Right lobe of liver (tissue), 6 donors: ENCODE measurements around the gene CAPN5. TPM values are rescaled to one million over a fixed set of nuclear protein-coding genes. Genes with fewer than 3 reads are reported as not detected.

Experiments
- ATAC-seq, 4 donors: fragments of 200-7000 bp; cut with Tn5 transposase; one replicate each; pipeline ENCODE4 v1.9.1; 2020; ENCODE audit warnings: mild to moderate bottlenecking in 4 of 4, moderate library complexity in 4 of 4
- DNase-seq, 3 donors: peaks; one replicate each; pipeline ENCODE4 v3.0.0-alpha.2; 2020
- H3K27ac ChIP-seq, 3 donors: fragments of 200-600 bp; one replicate each; pipeline ENCODE4 v1.8.0; 2022
- H3K27me3 ChIP-seq, 2 donors: fragments of 200-600 bp; one replicate each; pipeline ENCODE4 v1.8.0; 2022
- H3K36me3 ChIP-seq, 4 donors: fragments of 200-600 bp; sonication (generic) in 1 of 4; one replicate each; pipeline versions ENCODE4 v1.5.1 to v1.8.0; 2017 to 2022; ENCODE audit warnings: control low read depth in 1 of 4
- H3K4me1 ChIP-seq, 4 donors: fragments of 200-600 bp; sonication (generic) in 1 of 4; one replicate each; pipeline versions ENCODE4 v1.5.1 to v1.8.0; 2017 to 2022; ENCODE audit warnings: control low read depth in 1 of 4
- H3K4me3 ChIP-seq, 3 donors: fragments of 200-600 bp; one replicate each; pipeline ENCODE4 v1.8.0; 2022
- H3K9me3 ChIP-seq, 4 donors: fragments of 200-600 bp; sonication (generic) in 1 of 4; one replicate each; pipeline versions ENCODE4 v1.5.1 to v1.8.0; 2017 to 2022; ENCODE audit warnings: control low read depth in 1 of 4
- POLR2A ChIP-seq: fragments of 450-650 bp; IDR thresholded peaks from one replicate; pipeline ENCODE4 v1.6.1; 2017; ENCODE audit warnings: antibody characterized with exemption, mild to moderate bottlenecking
- WGBS: methylation state at CpG from one replicate; pipeline ENCODE4 v1.1.6; 2018; ENCODE audit warnings: low coverage, low lambda C conversion rate; ENCODE audit not compliant: insufficient coverage; ENCODE audit errors: missing lambda C conversion rate; 5-methylcytosine and 5-hydroxymethylcytosine counted together
- intact Hi-C, 2 donors: fragments of 100-400 bp; cut with DNase I; formaldehyde crosslinking; loops; one replicate each; pipeline versions ENCODE4 v1.11.2 to v1.14.1; 2022
- total RNA-seq, 6 experiments: library from RNA; depleted of rRNA in 2 of 6; stranded (reverse); fragments of >200 nt in 2 of 6; fragmentation: NEBNext Ultra II Directional in 3 of 6; extraction: Animal tissue kit (Norgen Biotek cat#: 25700) in 3 of 6; gene quantifications; one replicate each; pipeline versions ENCODE4 v1.1.0 to v1.2.4, GENCODE V29; 2016 to 2023
- TF ChIP-seq, protein P1 (sequence below), 4 donors: fragments of 200-600 bp in 3 of 4; fragments of 450-650 bp in 1 of 4; IDR thresholded peaks; one replicate each; pipeline versions ENCODE4 v1.5.1 to v1.8.0; 2016 to 2022; ENCODE audit warnings: antibody characterized with exemption in 4 of 4, mild to moderate bottlenecking in 2 of 4
- donor health status: DM: no; HTN: yes; CAD: no.
- donor health status: DM: no; HTN: no; CAD: no.
- donor health status: DM: no; HTN: no; CAD: no.
- donor health status: DM: no; HTN: yes; CAD: no.
- donor health status: DM: no; HTN: yes; CAD: no.

Gene CAPN5
- total RNA-seq, 6 experiments from 2014 or later: 23.1 to 66.7 (median 43.3) TPM

DNA sequence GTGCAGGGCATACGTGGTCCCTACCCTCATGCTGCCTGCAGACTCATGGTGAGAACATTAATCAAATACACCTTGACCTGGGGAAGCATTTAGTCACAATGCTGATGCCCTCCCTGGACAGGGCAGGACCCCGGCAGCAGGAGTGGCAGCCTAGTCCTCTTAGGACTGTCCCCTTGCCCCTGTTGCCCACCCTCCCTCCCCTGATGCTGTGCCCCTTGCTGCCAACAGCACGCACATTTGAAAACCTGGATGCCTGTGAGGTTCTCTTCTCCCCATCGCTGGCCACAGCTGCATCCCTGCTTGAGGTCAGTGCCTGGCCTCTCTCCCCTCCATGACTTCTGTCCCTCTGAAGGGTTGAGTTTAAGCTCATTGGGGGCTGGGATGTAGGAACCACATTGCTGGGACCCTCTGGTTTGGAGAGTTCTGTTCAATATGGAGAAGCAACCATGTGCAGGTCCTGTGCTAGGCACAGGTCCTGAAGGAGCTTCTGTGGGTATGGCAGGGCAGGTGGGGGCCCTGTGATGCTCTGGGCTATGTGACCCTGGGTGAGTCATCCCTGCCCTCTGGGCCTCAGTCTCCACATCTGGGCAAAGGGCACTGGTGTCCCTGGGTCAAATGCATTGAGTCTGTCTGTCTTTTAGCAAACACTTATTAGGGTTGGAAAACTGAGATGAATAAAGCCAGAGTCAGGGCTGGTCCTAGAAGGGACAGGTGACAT is 92.6 kb downstream of the CAPN5 start:
- TF ChIP-seq, protein P1, sequence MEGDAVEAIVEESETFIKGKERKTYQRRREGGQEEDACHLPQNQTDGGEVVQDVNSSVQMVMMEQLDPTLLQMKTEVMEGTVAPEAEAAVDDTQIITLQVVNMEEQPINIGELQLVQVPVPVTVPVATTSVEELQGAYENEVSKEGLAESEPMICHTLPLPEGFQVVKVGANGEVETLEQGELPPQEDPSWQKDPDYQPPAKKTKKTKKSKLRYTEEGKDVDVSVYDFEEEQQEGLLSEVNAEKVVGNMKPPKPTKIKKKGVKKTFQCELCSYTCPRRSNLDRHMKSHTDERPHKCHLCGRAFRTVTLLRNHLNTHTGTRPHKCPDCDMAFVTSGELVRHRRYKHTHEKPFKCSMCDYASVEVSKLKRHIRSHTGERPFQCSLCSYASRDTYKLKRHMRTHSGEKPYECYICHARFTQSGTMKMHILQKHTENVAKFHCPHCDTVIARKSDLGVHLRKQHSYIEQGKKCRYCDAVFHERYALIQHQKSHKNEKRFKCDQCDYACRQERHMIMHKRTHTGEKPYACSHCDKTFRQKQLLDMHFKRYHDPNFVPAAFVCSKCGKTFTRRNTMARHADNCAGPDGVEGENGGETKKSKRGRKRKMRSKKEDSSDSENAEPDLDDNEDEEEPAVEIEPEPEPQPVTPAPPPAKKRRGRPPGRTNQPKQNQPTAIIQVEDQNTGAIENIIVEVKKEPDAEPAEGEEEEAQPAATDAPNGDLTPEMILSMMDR (IDR thresholded peaks at IDR 0.05): no peak
- no peak for TF ChIP-seq POLR2A
- DNase-seq (peak in 1 of 3 donors; percentile 33), ATAC-seq (no peak)
- intact Hi-C loops: no loop called here
- H3K9me3 ChIP-seq: no peaks in the 10 kb centered on the region
- H3K4me3 ChIP-seq: no peak overlapping the region
- no peaks in the 10 kb centered on the region for H3K27me3 ChIP-seq
- WGBS: no CpG with 5 or more reads among the region's 4 CpGs
- peaks cover 0 to 4% (median 2%) of the 10 kb centered on the region in 4 donors for H3K4me1 ChIP-seq
- H3K36me3 ChIP-seq: peaks cover 0 to 26% (median 0%) of the 10 kb centered on the region in 4 donors
- no peak overlapping the region for H3K27ac ChIP-seq

DNA sequence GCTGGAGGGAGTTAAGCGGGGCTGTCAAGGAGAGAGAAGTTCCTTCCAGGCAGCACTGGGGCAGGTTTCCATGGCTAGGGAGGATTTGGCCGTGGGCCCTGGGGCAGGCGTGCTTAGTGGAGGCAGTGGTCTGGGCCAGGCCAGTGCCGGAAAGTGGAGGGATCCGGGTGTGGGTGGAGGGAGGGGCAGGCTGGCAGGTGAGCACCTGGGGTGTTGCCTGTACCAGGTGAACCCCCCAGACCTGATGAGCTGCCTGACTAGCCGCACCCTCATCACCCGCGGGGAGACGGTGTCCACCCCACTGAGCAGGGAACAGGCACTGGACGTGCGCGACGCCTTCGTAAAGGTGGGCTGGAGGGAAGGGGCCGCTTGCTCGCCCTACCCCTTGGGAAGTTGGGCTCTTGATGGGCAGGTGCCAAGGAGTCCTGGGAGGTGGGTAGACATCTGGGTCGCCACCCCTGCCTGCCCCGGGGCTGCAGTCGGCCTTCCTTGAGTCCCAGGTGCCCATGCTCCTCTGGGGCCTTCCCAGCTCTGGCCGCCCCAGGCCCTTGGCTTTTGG is 93.2 kb downstream of the CAPN5 start:
- DNase-seq: no peak
- Histone ChIP-seq H3K36me3 (peaks cover 0 to 26% (median 0%) of the 10 kb centered on the region in 4 donors), H3K4me3 (no peak overlapping the region), H3K4me1 (no peaks in the 10 kb centered on the region), H3K27ac (no peak overlapping the region), H3K9me3 (no peaks in the 10 kb centered on the region), H3K27me3 (no peaks in the 10 kb centered on the region)
- no CpG with 5 or more reads among the region's 20 CpGs for WGBS
- intact Hi-C loops: no loop called here
- no peak for ATAC-seq
- TF ChIP-seq, protein P1 (IDR thresholded peaks at IDR 0.05): no peak
- TF ChIP-seq POLR2A: no peak

DNA sequence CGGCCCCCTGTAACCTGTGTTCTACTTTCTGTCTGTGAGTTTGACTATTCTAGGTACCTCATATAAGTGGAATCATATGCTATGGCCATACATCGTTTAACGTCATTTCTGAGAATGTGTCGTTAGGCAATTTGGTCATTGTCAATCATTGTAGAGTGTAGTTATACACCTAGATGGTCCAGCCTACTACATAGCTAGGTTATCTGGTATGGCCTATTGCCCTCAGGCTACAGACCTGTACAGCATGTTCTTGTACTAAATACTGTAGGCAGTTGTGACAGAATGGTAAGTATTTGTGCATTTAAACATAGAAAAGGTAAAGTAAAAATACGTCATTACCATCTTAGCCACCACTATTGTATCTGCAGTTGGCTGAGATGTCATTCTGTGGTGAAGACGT is 96.5 kb downstream of the CAPN5 start:
- H3K4me1 ChIP-seq: no peaks in the 10 kb centered on the region
- TF ChIP-seq, protein P1 (IDR thresholded peaks at IDR 0.05): no peak
- no peak for TF ChIP-seq POLR2A
- no peak for DNase-seq

DNA sequence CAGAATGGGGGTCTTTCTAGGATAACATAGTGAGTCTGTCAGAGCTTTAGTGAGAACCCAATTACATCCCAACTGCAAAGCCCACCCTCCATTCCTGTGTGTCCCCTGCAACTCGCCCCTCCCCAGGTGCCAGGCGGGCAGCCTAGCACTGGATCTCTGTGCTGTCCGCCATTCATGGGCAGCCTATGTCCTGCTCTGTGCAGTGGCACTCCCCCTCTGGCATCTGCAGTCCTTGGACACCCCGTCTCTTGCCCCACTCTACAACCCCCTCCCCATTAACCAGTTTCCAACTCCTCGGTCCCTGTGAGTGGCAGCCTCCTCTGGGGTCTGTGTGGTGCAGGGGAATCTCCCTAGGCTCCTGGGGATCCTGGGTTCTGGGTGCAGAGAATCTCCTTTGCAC is 98.3 kb downstream of the CAPN5 start:
- ATAC-seq (no peak), DNase-seq (peak in 1 of 3 donors; percentile 31)
- intact Hi-C loops: no loop called here
- no peaks in the 10 kb centered on the region for H3K27me3 ChIP-seq
- no peaks in the 10 kb centered on the region for H3K9me3 ChIP-seq
- no peak overlapping the region for H3K27ac ChIP-seq
- WGBS: no CpG with 5 or more reads among the region's 5 CpGs
- H3K4me3 ChIP-seq: no peak overlapping the region
- H3K4me1 ChIP-seq: no peaks in the 10 kb centered on the region
- TF ChIP-seq, protein P1 (IDR thresholded peaks at IDR 0.05): no peak
- TF ChIP-seq POLR2A: no peak
- H3K36me3 ChIP-seq: peaks cover 0 to 8% (median 0%) of the 10 kb centered on the region in 4 donors

More for the DNA sequence above, 96.5 kb downstream of the CAPN5 start:
- Histone ChIP-seq H3K4me3 (no peak overlapping the region), H3K9me3 (no peaks in the 10 kb centered on the region), H3K27ac (no peak overlapping the region), H3K36me3 (peaks cover 0 to 16% (median 0%) of the 10 kb centered on the region in 4 donors), H3K27me3 (no peaks in the 10 kb centered on the region)
- intact Hi-C loops: no loop called here
- ATAC-seq: no peak
- 95% methylated on average over 6 of the region's 6 CpGs for WGBS
